Glomerular endothelial cell (primary cell): ENCODE measurements around the gene NME7. TPM values are rescaled to one million over a fixed set of nuclear protein-coding genes. Genes with fewer than 3 reads are reported as not detected.
"Not testable (repeated sequence)": the region's sequence is repeated elsewhere in the genome, so short reads cannot be mapped to it uniquely, and the experiment has no call there.

ENCODE experiments used
- DNase-seq: peaks from one replicate; pipeline ENCODE4 v3.0.0-alpha.2; 2011; ENCODE audit warnings: low read depth, low spot score; ENCODE audit errors: extremely low read depth
- total RNA-seq: library from RNA; depleted of rRNA; stranded (reverse); fragments of >200 nt; gene quantifications from 2 replicates; pipeline ENCODE4 v1.2.3, GENCODE V29; 2015

The NME7 gene
- total RNA-seq, 1 donor from 2014 or later, result 12.4 TPM

DNA sequence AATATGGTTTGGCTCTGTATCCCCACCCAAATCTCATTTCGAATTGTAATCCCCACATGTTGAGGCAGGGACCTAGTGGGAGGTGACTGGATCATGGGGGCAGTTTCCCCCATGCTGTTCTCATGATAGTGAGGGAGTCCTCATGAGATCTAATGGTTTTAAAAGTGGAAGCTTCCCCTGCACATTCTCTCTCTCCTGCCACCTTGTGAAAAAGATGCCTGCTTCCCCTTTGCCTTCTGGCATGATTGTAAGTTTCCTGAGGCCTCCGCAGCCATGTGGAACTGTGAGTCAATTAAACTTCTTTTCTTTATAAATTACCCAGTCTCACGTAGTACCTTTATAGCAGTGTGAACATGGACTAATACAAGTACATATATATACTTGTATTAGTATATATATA is 25.5 kb downstream of the NME7 start:
- DNase-seq, result not testable (repeated sequence)

DNA sequence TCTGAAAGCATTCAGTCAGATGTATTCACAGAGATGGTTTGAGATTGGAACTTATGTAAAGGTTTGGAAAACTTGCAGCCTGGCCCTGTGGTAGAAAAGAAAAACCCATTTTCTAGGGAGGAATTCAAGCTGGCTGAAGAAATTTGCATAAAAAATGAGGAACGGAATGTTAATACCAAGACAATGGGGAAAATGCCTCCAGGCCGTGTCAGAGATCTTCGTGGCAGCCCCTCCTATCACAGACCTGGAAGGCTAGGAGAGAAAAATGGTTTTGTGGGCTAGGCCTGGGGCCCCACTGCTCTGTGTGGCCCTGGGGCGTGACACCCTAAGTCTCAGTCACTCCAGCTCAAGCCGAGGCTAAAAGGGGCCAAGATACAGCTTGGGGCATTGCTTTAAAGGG is 26.7 kb downstream of the NME7 start:
- DNase-seq, result no peak

DNA sequence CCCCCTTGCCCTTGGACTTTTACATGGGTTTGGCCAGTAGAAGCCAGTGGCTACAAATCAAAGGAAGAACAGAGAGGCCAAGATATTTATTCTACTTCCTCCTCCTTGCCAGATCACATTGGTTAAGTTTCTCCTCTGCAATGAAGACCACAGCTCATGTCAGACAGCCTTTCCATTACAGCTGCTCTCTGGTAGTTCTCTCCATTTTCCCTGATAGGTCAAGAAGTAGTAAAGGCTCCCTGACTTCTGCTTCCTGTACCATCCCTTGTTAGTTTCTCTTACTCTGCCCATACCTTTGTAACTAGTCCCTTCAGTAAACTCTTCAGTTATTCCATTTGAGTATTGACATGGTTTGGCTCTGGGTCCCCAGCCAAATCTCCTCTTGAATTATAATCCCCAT is 27.8 kb downstream of the NME7 start:
- no peak for DNase-seq

DNA sequence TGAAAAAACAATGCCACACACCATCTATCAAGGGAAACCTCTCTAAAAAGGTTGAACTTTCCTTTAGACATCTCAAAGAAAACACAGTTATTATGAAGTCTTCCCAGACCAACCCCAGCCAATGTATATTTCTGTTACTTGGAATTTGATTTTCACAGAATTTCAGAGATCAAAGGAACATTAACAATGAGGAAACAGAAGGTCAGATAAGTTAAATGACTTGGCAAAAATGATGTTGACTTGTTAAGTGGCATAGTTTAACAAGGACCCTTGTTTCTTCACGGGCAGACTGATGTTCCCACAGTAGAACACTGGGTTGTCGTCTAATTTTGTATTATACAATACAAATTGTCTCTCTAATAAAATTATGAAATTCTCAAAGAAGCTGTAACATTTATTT is 29.0 kb downstream of the NME7 start:
- no peak for DNase-seq

DNA sequence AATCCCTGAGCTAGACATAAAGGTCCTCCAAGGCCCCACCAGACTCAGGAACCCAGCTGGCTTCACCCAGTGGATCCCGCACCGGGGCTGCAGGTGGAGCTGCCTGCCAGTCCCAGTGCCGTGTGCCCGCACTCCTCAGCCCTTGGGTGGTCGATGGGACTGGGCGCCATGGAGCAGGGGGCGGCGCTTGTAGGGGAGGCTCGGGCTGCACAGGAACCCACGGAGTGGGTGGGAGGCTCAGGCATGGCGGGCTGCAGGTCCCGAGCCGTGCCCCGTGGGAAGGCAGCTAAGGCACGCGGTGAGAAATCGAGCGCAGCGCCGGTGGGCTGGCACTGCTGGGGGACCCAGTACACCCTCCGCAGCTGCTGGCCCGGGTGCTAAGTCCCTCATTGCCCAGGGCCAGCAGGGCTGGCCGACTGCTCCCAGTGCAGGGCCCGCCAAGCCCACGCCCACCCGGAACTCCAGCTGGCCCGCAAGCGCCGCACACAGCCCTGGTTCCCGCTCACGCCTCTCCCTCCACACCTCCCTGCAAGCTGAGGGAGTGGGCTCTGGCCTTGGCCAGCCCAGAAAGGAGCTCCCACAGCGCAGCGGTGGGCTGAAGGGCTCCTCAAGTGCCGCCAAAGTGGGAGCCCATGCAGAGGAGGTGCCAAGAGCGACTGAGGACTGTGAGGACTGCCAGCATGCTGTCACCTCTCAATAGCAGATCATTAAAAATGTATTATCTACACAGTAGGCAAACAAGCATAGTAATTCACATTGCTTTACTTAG is 30.5 kb downstream of the NME7 start:
- not testable (repeated sequence) for DNase-seq

DNA sequence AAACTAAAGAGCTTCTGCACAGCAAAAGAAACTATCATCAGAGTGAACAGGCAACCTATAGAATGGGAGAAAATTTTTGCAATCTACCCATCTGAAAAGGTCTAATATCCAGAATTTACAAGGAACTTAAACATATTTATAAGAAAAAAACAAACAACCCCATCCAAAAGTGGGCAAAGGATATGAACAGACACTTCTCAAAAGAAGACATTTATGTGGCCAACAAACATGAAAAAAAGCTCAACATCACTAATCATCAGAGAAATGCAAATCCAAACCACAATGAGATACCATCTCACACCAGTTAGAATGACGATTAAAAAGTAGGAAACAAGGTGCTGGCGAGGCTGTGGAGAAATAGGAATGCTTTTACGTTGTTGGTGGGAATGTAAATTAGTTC is 32.9 kb downstream of the NME7 start:
- DNase-seq, result not testable (repeated sequence)

DNA sequence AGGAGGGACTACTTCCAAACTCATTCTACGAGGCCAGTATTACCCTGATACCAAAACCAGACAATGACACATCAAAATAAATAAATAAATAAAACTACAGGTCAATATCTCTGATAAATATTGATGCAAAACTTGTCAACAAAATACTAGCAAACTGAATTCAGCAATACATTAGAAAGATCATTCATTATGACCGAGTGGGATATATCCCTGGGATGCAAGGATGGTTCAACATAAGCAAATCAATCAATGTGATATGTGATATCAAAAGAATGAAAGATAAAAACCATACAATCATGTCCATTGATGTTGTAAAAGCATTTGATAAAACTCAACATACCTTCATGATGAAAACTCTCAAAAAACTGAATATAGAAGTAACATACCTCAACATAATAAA is 36.7 kb downstream of the NME7 start:
- DNase-seq, result no peak

DNA sequence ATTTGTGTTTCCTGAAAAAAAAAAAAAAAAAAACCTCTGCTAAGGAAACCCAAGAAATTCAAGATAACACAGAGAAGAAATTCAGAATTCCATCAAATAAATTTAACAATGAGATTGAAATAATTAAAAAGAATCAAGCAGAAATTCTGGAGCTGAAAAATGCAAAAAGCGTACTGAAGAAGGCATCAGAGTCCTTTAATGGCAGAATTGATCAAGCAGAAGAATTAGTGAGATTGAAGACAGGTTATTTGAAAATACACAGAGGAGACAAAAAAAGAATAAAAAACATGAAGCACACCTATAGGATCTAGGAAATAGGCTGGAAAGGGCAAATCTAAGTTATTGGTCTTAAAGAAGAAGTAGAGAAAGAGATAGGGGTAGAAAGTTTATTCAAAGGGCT is 38.2 kb downstream of the NME7 start:
- no peak for DNase-seq

DNA sequence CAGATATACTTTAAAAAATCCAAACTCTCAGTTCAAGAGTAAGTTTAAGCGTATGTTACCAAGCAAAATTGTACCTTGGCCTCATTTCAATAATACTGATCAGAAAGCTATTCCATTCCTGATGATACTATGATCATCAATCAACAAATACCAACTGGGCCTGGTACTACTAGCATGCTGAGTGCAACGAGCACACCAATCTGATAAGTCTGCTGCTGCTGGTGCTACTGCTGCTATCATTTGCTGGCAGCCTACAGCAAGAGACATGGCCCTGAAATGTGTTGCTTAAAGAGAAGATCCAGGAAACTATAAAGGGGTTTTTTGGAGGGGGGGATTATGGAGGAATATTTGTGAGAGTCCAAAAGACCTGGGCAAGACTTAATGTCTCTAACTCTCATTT is 39.7 kb downstream of the NME7 start:
- DNase-seq, result no peak

DNA sequence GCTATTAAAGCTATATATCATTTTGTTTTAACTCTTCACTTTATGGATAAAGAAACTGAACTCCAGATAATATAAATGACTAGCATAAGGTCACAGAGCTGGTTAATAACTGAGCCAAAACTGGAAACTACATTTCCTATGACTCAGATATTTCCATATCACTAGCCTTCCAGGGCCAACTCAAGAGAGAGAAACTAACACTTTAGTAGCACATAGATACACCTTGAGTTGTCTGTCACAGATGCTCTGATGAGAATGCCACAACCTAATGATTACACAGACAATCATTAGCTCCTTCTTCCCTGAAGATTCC is 40.7 kb downstream of the NME7 start:
- peak; percentile 39 for DNase-seq

DNA sequence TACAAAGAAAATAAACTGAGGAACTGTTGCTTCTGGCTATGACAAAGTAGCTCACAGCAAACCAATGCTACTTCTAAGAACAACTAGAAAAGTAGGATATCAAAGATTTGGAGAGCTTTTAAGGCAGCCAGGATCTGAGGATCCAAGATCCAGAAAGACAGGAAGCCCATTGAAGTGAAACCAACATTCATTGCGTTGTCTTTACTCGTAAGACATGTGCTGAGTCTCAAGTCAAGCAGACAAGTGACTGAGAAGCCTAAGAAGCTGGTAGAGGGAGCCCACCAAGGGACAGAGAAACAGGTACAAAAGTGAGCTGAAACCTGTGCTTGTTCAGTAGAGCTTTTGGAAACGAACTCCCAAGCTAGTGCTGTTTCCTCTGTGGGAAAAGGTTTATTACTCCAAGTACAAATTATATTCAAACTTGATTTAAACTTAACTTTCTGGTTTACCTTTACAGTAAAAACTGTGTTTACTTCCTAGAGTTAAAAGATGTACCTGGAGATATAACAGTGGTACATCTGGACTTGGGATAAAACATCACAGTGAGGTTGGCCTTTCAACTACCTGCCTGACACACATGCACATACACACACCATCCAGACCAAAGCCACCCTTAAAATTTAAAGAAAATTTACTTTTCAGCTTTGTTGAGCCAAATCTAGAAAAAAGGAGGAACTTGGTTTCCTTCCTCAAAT is 41.2 kb downstream of the NME7 start:
- no peak for DNase-seq

DNA sequence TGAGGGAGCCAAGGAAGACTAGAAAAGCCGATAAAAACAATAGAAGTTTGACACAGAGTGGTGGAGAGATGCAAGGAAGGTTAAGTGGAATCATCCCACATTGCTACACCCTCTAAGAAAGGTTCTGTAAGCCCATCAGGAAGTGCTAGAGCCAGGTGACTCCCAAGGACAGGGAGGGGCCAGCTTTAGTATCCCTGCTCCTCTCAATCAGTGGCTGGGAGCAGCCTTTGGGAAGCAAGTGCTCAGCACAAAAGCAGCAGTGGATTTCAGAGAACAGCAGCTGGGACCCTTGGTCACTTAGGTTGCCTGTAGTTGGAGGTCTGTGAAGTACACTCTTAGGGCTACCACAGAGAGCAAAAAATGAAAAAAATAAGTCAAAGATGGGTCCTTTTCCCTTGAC is 42.5 kb downstream of the NME7 start:
- DNase-seq, result no peak

DNA sequence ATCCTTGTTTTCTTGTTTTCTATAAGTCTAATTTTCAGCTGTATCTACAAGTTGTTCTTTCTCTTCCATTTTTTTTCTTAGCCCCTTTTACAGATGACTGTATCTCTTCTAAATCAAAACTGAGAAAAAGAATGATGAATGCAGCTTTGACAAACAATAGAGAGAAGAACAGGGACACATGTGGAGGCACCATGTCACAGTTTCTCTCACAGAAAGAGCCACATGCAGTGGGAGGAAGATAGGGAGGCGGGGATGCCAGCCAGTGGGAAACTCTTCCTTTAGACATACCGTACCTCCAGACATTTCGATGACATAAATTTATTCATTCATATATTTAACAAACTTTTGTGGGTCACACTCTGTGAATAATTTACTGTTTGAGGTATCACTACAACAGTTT is 45.5 kb downstream of the NME7 start:
- no peak for DNase-seq

DNA sequence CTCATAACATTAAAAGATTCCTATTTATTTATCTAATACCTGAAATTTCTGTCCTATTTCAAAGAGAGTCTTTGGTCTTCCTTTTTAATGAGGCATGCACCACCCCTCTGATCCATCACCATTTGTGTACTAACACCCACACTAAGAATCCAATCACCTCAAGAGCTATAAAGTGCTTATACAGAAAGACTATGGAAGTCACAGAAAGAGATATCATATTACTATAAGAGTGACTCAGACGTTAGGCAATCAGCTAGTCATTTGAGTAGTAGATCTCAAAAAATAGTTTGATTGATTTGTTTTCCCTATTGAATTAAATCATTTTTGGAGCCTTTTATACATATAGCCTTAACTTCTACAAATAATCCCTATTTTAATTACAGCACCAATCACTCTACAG is 46.1 kb downstream of the NME7 start:
- DNase-seq, result no peak

DNA sequence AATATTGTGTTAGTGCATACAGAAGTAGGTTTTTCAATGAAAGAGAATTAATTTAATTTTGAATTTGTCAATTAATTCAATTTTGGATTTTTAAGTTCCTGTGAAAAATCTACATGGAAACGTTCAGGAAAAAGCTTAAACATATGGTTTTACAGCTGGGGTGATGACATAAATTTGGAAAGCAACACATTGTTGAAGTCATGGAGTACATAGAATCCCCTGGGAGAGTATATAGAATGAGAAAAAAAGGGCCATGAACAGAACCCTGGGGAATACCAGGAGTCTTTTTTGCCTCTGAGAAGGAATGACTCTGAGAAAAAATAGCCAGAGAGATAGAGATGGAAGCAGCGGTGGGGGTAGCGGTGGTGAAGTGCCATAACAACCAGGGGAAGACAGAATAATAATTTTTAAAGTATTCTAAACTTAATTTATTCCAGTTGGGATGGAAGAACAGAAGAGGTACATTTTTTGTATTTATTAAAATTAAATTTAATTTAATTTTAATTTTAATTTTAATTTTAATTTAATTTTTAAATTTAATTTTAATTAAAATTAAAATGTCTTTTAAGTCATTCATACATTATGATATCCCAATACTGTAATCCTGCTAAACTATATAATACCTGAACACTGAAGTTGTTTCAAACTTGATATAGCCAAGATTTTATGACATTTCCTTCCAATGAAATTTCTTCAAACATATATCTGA is 48.9 kb downstream of the NME7 start:
- DNase-seq, result no peak

DNA sequence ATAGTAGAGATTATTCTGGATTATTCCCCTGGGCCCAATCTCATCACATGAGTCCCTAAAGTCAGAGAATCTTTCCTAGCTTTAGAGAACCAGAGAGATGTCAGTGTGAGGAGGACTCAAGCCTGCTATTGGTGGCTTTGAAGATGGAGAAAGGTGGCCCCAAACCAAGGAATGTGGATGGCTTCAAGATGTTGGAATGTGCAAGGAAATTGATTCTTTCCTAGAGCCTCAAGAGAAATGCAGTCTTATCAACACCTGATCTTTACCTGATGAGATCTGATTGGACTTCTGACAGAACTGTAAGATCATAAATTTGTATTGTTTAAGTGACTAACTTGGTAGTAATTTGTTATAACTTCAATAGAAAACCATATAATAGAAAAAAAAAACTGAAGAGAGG is 51.0 kb downstream of the NME7 start:
- no peak for DNase-seq

DNA sequence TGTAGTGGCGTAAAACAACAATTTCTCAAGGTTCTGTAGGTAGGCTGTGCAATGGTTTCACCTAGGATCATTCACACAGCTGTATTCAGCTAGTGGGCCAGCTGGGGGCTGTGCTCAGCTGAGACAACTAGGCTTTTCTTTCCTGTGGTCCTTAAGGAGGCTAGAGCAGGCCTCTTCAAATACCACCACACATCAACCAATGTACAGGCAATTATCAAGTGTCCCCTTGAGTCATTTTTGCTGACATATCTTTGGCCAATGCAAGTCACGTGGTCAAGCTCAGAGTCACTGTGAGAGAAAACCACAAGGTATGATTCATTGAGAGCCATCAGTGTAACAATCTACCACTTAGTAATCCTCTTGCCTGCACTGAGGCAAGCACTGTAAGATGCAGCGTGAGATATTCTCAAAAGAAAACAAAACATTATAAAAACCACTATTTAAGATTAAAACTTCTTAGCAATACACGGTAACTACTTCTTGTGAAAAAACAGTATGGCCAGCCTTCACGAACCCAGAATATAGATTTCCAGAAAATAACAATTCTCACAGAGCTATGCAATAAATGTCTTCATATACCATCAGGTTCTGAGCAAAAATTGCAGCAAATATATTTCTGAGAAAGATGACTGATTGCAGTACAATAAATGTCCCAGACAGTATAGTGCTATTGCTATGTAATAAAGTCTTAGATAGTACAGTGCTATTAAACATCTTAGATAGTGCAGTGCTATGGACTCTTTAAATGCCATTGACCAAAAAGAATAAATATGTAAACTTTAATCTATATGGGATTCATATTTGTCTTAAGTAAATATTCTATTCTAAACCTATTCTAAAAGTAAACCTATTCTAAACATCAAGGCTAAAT is 55.3 kb downstream of the NME7 start:
- no peak for DNase-seq

DNA sequence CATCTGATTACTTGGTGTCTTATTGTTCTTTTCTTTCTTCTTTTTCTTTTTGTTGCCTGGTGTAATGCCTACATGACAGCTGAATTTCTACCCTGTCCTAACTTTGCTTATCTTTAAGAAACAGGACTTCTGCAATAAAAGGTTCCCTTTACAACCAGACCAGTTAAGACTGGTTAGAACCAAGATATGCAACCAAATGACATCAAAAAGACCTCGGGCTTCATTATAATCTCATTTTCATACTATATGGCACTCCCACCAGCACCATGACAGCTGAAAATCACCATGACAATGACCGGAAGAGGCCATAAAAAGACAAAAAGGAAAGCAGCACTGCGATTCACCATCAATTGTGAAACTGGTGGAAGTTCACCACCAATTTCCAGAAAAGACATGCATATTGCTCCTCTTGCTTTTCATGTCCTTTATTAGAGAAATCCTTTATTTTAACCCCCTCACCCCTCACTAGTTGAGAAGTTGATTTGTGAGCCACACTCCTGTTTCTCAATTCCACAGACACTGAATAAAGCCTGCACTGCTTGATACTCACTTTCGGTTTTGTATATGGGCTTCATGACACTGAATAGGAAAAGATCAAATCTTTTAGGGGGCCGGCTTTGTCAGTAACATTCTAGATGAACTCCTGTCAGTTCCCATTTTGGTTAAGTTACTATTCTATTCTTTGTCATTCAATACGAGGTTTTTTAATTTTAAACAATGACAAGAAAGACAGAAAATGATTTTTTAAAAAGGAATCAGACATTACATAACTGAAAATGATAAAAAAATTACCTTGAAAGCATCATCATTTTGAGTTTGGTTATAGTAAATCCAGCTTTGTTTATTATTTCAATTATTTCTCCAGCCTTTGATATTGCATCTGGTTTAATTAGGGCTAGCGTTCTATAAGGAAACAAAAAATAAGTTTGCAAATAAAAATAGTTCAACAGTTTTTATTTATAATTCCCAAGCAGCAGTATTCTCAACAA is 58.1 kb downstream of the NME7 start:
- DNase-seq, result no peak

DNA sequence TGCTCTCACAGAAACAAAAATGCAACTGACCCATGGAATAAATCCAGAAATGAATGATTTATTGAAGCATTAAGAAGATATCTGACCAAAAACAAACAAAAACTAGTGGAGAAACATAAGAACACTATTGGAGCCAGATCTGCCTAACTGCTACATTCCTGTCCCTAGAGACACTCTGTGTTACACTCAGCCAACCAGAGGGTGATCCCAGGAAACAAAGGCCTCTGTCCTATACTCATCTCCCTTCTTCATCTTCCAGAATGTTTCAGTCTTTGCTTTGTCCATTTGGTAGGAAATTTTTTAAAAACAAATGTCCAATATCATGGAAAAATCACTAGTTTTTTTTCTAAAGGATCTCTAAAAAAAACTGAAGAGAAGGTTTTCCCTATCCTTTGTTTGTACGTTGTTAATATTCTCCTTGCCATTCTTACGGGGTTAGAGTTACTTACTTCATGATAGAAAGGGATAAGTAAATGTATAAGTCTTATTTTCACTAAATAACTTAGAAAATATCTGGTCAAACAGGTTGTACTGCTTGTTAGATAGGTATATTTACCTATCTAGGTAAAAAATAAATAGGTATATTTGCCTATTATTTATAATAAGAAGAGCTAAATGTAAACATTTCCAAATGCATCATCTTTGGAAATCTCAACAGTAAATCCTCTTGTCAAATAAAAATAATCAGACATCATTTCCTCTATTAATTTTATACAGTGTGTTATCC is 59.1 kb downstream of the NME7 start:
- DNase-seq, result no peak
